ENCODE results near the gene HINFP.

- TF ChIP-seq CTCF (IDR thresholded peaks at IDR 0.05) (no peak), POLR2A (IDR thresholded peaks at IDR 0.05) (no peak)
Measured at GRCh38 chr11:119152604-119153003, 31.2 kb downstream of the HINFP start.
